ENCODE measurements around the gene USP12. TPM values are rescaled to one million over a fixed set of nuclear protein-coding genes. Genes with fewer than 3 reads are reported as not detected.

The USP12 gene
- total and polyA plus RNA-seq, 4 donors = 5.7 to 43.7 (median 11.9) TPM

GRCh38 chr13:27083183-27083582 is 88.4 kb downstream of the USP12 start:
- H3K27me3 ChIP-seq (ENCODE audit: control insufficient read depth in 4 of 4, insufficient read depth in 4 of 4, low read length in 3 of 4) = no peaks in the 10 kb centered on the region
- WGBS = 92% methylated on average over 4 of the region's 4 CpGs
- peaks cover 0 to 1% (median 0%) of the 10 kb centered on the region in 4 donors for H3K4me1 ChIP-seq (ENCODE audit: control insufficient read depth in 4 of 4, insufficient read depth in 4 of 4, low read length in 3 of 4)
- no peak overlapping the region for H3K4me3 ChIP-seq (ENCODE audit: low read depth in 1 of 3, low read length in 3 of 3)
- DNase-seq (ENCODE audit: low spot score) = no peak
- no peak overlapping the region for H3K9ac ChIP-seq (ENCODE audit: low read depth in 1 of 2, low read length in 2 of 2)
- peaks cover 0 to 18% (median 12%) of the 10 kb centered on the region in 4 donors for H3K36me3 ChIP-seq (ENCODE audit: control insufficient read depth in 4 of 4, insufficient read depth in 3 of 4, low read depth in 1 of 4, low read length in 3 of 4)
- no peaks in the 10 kb centered on the region for H3K9me3 ChIP-seq (ENCODE audit: control insufficient read depth in 4 of 4, low read length in 3 of 4)
- H3K27ac ChIP-seq (ENCODE audit: low read depth in 1 of 2, low read length in 2 of 2) = no peak overlapping the region
- TF ChIP-seq ATF3 (IDR thresholded peaks at IDR 0.05) = no peak
- TF ChIP-seq ZBTB33 (IDR thresholded peaks at IDR 0.05) = no peak

GRCh38 chr13:27081893-27082679 is 89.5 kb downstream of the USP12 start:
- H3K27ac ChIP-seq (ENCODE audit: low read depth in 1 of 2, low read length in 2 of 2) = no peak overlapping the region
- H3K36me3 ChIP-seq (ENCODE audit: control insufficient read depth in 4 of 4, insufficient read depth in 3 of 4, low read depth in 1 of 4, low read length in 3 of 4) = peaks cover 0 to 15% (median 12%) of the 10 kb centered on the region in 4 donors
- 95% methylated on average over 4 of the region's 4 CpGs for WGBS
- no peaks in the 10 kb centered on the region for H3K27me3 ChIP-seq (ENCODE audit: control insufficient read depth in 4 of 4, insufficient read depth in 4 of 4, low read length in 3 of 4)
- TF ChIP-seq FOXA2 (IDR thresholded peaks at IDR 0.05) (no peak), RAD21 (IDR thresholded peaks at IDR 0.05) (no peak), EGR1 (IDR thresholded peaks at IDR 0.05; ENCODE audit: low read depth in 2 of 2) (no peak), REST (IDR thresholded peaks at IDR 0.05) (no peak)
- no peaks in the 10 kb centered on the region for H3K9me3 ChIP-seq (ENCODE audit: control insufficient read depth in 4 of 4, low read length in 3 of 4)
- peaks cover 0 to 1% (median 0%) of the 10 kb centered on the region in 4 donors for H3K4me1 ChIP-seq (ENCODE audit: control insufficient read depth in 4 of 4, insufficient read depth in 4 of 4, low read length in 3 of 4)
- no peak overlapping the region for H3K9ac ChIP-seq (ENCODE audit: low read depth in 1 of 2, low read length in 2 of 2)
- H3K4me3 ChIP-seq (ENCODE audit: low read depth in 1 of 3, low read length in 3 of 3) = no peak overlapping the region
- DNase-seq (ENCODE audit: low spot score) = no peak

- Histone ChIP-seq H3K9ac (ENCODE audit: low read depth in 1 of 2, low read length in 2 of 2) (no peak overlapping the region), H3K36me3 (ENCODE audit: control insufficient read depth in 4 of 4, insufficient read depth in 3 of 4, low read depth in 1 of 4, low read length in 3 of 4) (peaks cover 0 to 9% (median 8%) of the 10 kb centered on the region in 4 donors), H3K4me1 (ENCODE audit: control insufficient read depth in 4 of 4, insufficient read depth in 4 of 4, low read length in 3 of 4) (peaks cover 0 to 1% (median 0%) of the 10 kb centered on the region in 4 donors), H3K4me3 (ENCODE audit: low read depth in 1 of 3, low read length in 3 of 3) (no peak overlapping the region), H3K27me3 (ENCODE audit: control insufficient read depth in 4 of 4, insufficient read depth in 4 of 4, low read length in 3 of 4) (no peaks in the 10 kb centered on the region), H3K27ac (ENCODE audit: low read depth in 1 of 2, low read length in 2 of 2) (no peak overlapping the region), H3K9me3 (ENCODE audit: control insufficient read depth in 4 of 4, low read length in 3 of 4) (no peaks in the 10 kb centered on the region)
- DNase-seq (ENCODE audit: low spot score) = no peak
- 92% methylated on average over 6 of the region's 6 CpGs for WGBS
- TF ChIP-seq ZBTB33 (IDR thresholded peaks at IDR 0.05) (no peak), ATF3 (IDR thresholded peaks at IDR 0.05) (no peak), TAF1 (conservative IDR thresholded peaks at IDR 0.05) (no peak), CTCF (IDR thresholded peaks at IDR 0.05; ENCODE audit: low read depth, low read length, missing input control) (no peak), RAD21 (IDR thresholded peaks at IDR 0.05) (no peak), HNF4G (IDR thresholded peaks at IDR 0.05) (no peak), MAX (IDR thresholded peaks at IDR 0.05) (no peak), FOXA1 (IDR thresholded peaks at IDR 0.05) (no peak), EGR1 (IDR thresholded peaks at IDR 0.05; ENCODE audit: low read depth in 2 of 2) (no peak), YY1 (IDR thresholded peaks at IDR 0.05) (no peak), FOXA2 (IDR thresholded peaks at IDR 0.05) (no peak), SP1 (IDR thresholded peaks at IDR 0.05) (no peak)
Observed at GRCh38 chr13:27080018-27080948, 91.3 kb downstream of the USP12 start.

Data from liver (tissue), 9 donors.